ENCODE data around the gene C22orf15.

C22orf15 gene

GRCh38 chr22:23783265-23784150, 20.7 kb downstream of the C22orf15 start:
- Histone ChIP-seq H3K36me3 (ENCODE audit: control insufficient read depth, insufficient read depth, low read length, severe bottlenecking) (no peaks in the 10 kb centered on the region), H3K4me3 (ENCODE audit: low read length) (no peak overlapping the region)
- no peak for DNase-seq (ENCODE audit: low read depth)

DNA sequence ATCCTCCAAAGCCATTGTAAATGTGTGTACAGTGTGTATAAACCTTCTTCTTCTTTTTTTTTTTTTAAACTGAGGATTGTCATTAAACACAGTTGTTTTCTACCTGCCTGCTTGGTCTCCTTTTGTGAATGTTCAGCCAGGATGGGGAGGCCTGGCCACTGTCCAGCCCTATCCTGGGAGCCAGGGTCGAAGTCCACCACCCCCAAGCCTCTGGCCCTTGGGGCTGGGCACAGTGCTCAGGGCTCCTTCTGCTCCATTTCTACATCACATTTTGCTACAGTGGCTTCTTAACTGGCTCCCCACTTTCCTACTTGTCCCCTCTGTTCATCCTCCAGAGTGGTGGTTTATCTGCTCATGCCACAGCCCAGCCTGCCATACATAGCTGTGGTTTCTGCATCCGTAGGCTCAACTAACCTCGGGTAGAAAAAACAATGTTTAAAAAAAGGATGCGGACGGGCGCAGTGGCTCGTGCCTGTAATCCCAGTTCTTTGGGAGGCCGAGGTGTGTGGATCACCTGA, 21.5 kb downstream of the C22orf15 start:
- Histone ChIP-seq H3K36me3 (ENCODE audit: control insufficient read depth, insufficient read depth, low read length, severe bottlenecking) (no peaks in the 10 kb centered on the region), H3K9me3 (ENCODE audit: control insufficient read depth, low read length) (no peaks in the 10 kb centered on the region), H3K4me3 (ENCODE audit: low read length) (no peak overlapping the region), H3K9ac (ENCODE audit: low read length) (no peak overlapping the region), H3K27me3 (replicated peaks; ENCODE audit: control insufficient read depth, insufficient read depth, low read length) (peaks cover 2% of the 10 kb centered on the region), H3K4me1 (ENCODE audit: control insufficient read depth, insufficient read depth, low read length) (peaks cover 32% of the 10 kb centered on the region)
- peak; percentile 62 for DNase-seq (ENCODE audit: low read depth)

More at GRCh38 chr22:23783265-23784150, 20.7 kb downstream of the C22orf15 start:
- H3K27me3 ChIP-seq (replicated peaks; ENCODE audit: control insufficient read depth, insufficient read depth, low read length): peaks cover 2% of the 10 kb centered on the region
- H3K4me1 ChIP-seq (ENCODE audit: control insufficient read depth, insufficient read depth, low read length): peaks cover 30% of the 10 kb centered on the region
- no peaks in the 10 kb centered on the region for H3K9me3 ChIP-seq (ENCODE audit: control insufficient read depth, low read length)
- no peak overlapping the region for H3K9ac ChIP-seq (ENCODE audit: low read length)

DNA sequence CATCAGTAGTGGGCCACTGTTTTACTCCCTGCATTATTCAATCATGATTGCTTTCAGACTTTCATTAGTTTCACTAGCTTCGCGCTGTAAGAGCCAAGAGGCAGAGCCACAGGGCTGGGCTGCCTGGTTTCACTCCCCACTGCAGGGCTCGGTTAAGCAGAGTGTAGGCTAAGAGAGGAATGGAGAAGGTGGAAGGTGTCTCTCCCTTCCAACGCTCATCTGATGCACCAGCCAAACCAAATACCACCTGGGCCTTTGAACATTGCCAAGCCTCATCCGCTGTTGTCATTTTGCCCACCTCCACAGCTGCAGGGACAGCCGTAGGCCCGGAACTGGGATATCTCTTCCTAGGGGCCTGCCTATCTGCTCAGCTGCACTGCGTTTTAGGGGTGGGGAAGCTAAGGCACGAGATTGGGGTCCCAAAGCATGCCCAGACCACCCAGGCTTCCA, 23.5 kb downstream of the C22orf15 start:
- no peak for DNase-seq (ENCODE audit: low read depth)
- Histone ChIP-seq H3K4me3 (ENCODE audit: low read length) (peak overlapping the region; percentile 94), H3K27me3 (replicated peaks; ENCODE audit: control insufficient read depth, insufficient read depth, low read length) (peaks cover 2% of the 10 kb centered on the region)

GRCh38 chr22:23786752-23787599, 24.2 kb downstream of the C22orf15 start, which contains the start of gene SMARCB1:
SMARCB1 (plus strand) TSS chr22:23786966; CDS start chr22:23787170, 204 bp downstream.
- Histone ChIP-seq H3K4me3 (ENCODE audit: low read length) (peak within 1 kb of the TSS; percentile 94), H3K27me3 (replicated peaks; ENCODE audit: control insufficient read depth, insufficient read depth, low read length) (peaks cover 2% of the 10 kb centered on the region), H3K36me3 (ENCODE audit: control insufficient read depth, insufficient read depth, low read length, severe bottlenecking) (no peaks in the 10 kb centered on the region), H3K9ac (ENCODE audit: low read length) (peak within 1 kb of the TSS; percentile 99), H3K9me3 (ENCODE audit: control insufficient read depth, low read length) (no peaks in the 10 kb centered on the region), H3K4me1 (ENCODE audit: control insufficient read depth, insufficient read depth, low read length) (peaks cover 36% of the 10 kb centered on the region)
- DNase-seq (ENCODE audit: low read depth): peak; percentile 97

More for the DNA sequence above, 23.5 kb downstream of the C22orf15 start:
- H3K9ac ChIP-seq (ENCODE audit: low read length): peak overlapping the region; percentile 99
- peaks cover 36% of the 10 kb centered on the region for H3K4me1 ChIP-seq (ENCODE audit: control insufficient read depth, insufficient read depth, low read length)
- no peaks in the 10 kb centered on the region for H3K9me3 ChIP-seq (ENCODE audit: control insufficient read depth, low read length)
- no peaks in the 10 kb centered on the region for H3K36me3 ChIP-seq (ENCODE audit: control insufficient read depth, insufficient read depth, low read length, severe bottlenecking)

GRCh38 chr22:23787600-23787896, 24.8 kb downstream of the C22orf15 start:
- peak overlapping the region; percentile 94 for H3K4me3 ChIP-seq (ENCODE audit: low read length)
- H3K36me3 ChIP-seq (ENCODE audit: control insufficient read depth, insufficient read depth, low read length, severe bottlenecking): peaks cover 3% of the 10 kb centered on the region
- peak overlapping the region; percentile 99 for H3K9ac ChIP-seq (ENCODE audit: low read length)
- peaks cover 2% of the 10 kb centered on the region for H3K27me3 ChIP-seq (replicated peaks; ENCODE audit: control insufficient read depth, insufficient read depth, low read length)
- peaks cover 33% of the 10 kb centered on the region for H3K4me1 ChIP-seq (ENCODE audit: control insufficient read depth, insufficient read depth, low read length)
- no peaks in the 10 kb centered on the region for H3K9me3 ChIP-seq (ENCODE audit: control insufficient read depth, low read length)
- DNase-seq (ENCODE audit: low read depth): no peak

DNA sequence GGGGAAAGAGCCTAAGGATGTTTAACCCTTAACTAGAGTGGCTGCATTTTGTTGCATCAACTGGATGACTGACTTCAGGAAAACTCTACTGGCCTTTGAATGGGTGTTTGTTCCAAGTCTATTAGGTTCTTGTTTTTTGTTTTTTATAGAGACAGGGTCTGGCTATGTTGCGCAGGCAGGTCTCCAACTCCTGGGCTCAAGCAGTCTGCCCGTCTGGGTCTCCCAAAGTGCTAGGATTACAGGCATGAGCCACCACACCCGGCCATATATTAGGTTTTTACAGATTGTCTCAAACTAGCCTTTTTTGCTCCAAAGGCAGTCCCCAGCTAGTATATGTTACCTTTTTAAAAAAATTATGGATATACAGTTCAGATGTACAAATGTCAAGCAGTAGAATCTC, 25.1 kb downstream of the C22orf15 start:
- Histone ChIP-seq H3K4me1 (ENCODE audit: control insufficient read depth, insufficient read depth, low read length) (peaks cover 33% of the 10 kb centered on the region), H3K36me3 (ENCODE audit: control insufficient read depth, insufficient read depth, low read length, severe bottlenecking) (peaks cover 4% of the 10 kb centered on the region), H3K9ac (ENCODE audit: low read length) (peak overlapping the region; percentile 99), H3K27me3 (replicated peaks; ENCODE audit: control insufficient read depth, insufficient read depth, low read length) (peaks cover under 1% of the 10 kb centered on the region), H3K9me3 (ENCODE audit: control insufficient read depth, low read length) (no peaks in the 10 kb centered on the region), H3K4me3 (ENCODE audit: low read length) (peak overlapping the region; percentile 94)
- no peak for DNase-seq (ENCODE audit: low read depth)

- Histone ChIP-seq H3K9me3 (ENCODE audit: control insufficient read depth, low read length) (no peaks in the 10 kb centered on the region), H3K4me3 (ENCODE audit: low read length) (no peak overlapping the region), H3K9ac (ENCODE audit: low read length) (no peak overlapping the region), H3K36me3 (ENCODE audit: control insufficient read depth, insufficient read depth, low read length, severe bottlenecking) (peaks cover 15% of the 10 kb centered on the region), H3K4me1 (ENCODE audit: control insufficient read depth, insufficient read depth, low read length) (peaks cover 33% of the 10 kb centered on the region), H3K27me3 (replicated peaks; ENCODE audit: control insufficient read depth, insufficient read depth, low read length) (no peaks in the 10 kb centered on the region)
- DNase-seq (ENCODE audit: low read depth): no peak
Measured at GRCh38 chr22:23789121-23789520, 26.3 kb downstream of the C22orf15 start.

DNA sequence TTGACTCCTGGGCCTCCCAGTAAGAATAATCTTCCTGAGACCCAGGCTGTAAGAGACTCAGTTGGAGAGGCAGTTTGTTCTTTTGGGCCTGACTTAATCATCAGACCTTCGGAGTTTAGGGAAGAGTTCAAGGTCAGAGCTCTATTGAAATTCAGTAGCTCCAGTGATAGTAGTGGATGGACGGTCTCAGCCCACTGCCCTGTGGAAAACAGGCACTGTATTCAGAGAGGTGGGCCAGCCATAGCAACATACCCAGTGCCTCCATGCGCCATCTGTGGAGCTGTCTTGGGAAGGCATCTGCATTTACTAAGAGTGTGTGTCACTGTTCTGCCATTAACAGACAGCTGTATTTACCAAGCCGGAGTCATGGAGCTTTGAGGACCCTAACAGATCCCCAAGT, 26.8 kb downstream of the C22orf15 start:
- peaks cover 33% of the 10 kb centered on the region for H3K4me1 ChIP-seq (ENCODE audit: control insufficient read depth, insufficient read depth, low read length)
- no peaks in the 10 kb centered on the region for H3K9me3 ChIP-seq (ENCODE audit: control insufficient read depth, low read length)
- no peaks in the 10 kb centered on the region for H3K27me3 ChIP-seq (replicated peaks; ENCODE audit: control insufficient read depth, insufficient read depth, low read length)
- H3K4me3 ChIP-seq (ENCODE audit: low read length): no peak overlapping the region
- no peak overlapping the region for H3K9ac ChIP-seq (ENCODE audit: low read length)
- DNase-seq (ENCODE audit: low read depth): no peak
- H3K36me3 ChIP-seq (ENCODE audit: control insufficient read depth, insufficient read depth, low read length, severe bottlenecking): peaks cover 19% of the 10 kb centered on the region

GRCh38 chr22:23790819-23791737, 28.3 kb downstream of the C22orf15 start:
- H3K4me1 ChIP-seq (ENCODE audit: control insufficient read depth, insufficient read depth, low read length): peaks cover 33% of the 10 kb centered on the region
- H3K4me3 ChIP-seq (ENCODE audit: low read length): peak overlapping the region; percentile 4
- peak overlapping the region; percentile 54 for H3K9ac ChIP-seq (ENCODE audit: low read length)
- H3K36me3 ChIP-seq (ENCODE audit: control insufficient read depth, insufficient read depth, low read length, severe bottlenecking): peaks cover 30% of the 10 kb centered on the region
- peak; percentile 81 for DNase-seq (ENCODE audit: low read depth)
- H3K27me3 ChIP-seq (replicated peaks; ENCODE audit: control insufficient read depth, insufficient read depth, low read length): no peaks in the 10 kb centered on the region
- no peaks in the 10 kb centered on the region for H3K9me3 ChIP-seq (ENCODE audit: control insufficient read depth, low read length)

DNA sequence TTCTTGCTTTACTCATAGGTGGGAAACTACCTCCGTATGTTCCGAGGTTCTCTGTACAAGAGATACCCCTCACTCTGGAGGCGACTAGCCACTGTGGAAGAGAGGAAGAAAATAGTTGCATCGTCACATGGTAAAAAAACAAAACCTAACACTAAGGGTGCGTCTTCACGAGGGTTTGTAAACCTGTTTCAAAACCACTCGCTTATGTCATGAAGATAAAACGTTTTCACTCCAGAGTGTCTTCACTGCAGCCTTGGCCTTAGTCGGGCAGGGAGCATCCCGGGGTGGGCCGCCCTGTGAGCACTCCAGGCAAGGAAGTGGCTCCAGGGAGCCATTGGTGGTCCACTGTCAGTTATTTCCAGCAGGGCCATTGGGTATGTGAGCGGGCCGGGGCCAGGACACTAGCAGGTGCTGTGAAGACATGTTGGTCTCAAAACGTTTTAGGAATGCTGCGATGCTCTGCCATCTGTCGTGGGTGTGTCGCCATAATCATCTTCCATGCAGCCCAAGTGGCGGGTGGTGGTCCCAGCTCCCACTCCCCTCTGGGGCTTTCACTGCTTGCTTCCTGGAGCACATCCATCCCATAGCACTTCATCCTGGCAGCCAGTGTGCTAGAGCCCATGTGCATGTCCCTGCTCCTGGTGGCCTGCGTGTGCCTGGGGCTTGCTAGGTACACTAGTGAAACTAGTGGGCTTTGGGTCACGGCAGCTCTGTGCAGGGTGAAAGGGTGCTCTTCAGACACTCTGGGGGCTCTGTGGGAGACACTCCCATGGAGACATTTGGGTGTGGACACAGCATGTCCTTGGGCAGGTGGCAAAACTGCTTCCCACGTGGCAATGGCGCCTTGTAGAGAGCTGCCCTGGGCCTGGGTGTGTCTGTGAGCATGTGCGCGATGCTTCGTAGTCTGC, 29.2 kb downstream of the C22orf15 start:
- Histone ChIP-seq H3K4me3 (ENCODE audit: low read length) (peak overlapping the region; percentile 4), H3K9ac (ENCODE audit: low read length) (peak overlapping the region; percentile 54), H3K9me3 (ENCODE audit: control insufficient read depth, low read length) (no peaks in the 10 kb centered on the region), H3K4me1 (ENCODE audit: control insufficient read depth, insufficient read depth, low read length) (peaks cover 35% of the 10 kb centered on the region), H3K36me3 (ENCODE audit: control insufficient read depth, insufficient read depth, low read length, severe bottlenecking) (peaks cover 32% of the 10 kb centered on the region), H3K27me3 (replicated peaks; ENCODE audit: control insufficient read depth, insufficient read depth, low read length) (no peaks in the 10 kb centered on the region)
- DNase-seq (ENCODE audit: low read depth): no peak

Data from adipocyte (in vitro differentiated cells).